Measurements from ENCODE around the gene HSPB7. TPM values are rescaled to one million over a fixed set of nuclear protein-coding genes. Genes with fewer than 3 reads are reported as not detected.
"Not testable (repeated sequence)": the region's sequence is repeated elsewhere in the genome, so short reads cannot be mapped to it uniquely, and the experiment has no call there.

The HSPB7 gene
- not detected in 2 replicates for total RNA-seq

- no peak for DNase-seq (ENCODE audit: extremely low read depth, low read depth, low spot score)
Measured at GRCh38 chr1:16017461-16018303, at the start of gene HSPB7. HSPB7 (minus strand) TSS chr1:16018043; CDS start chr1:16017963, 80 bp downstream.

GRCh38 chr1:16067127-16067768 lies 49.4 kb upstream of the HSPB7 start:
- no peak for DNase-seq (ENCODE audit: extremely low read depth, low read depth, low spot score)

- no peak for DNase-seq (ENCODE audit: extremely low read depth, low read depth, low spot score)
Measured at GRCh38 chr1:16066245-16066644, 48.4 kb upstream of the HSPB7 start.

GRCh38 chr1:16065269-16065576 lies 47.4 kb upstream of the HSPB7 start:
- DNase-seq (ENCODE audit: extremely low read depth, low read depth, low spot score): no peak

GRCh38 chr1:16064536-16065268 lies 46.9 kb upstream of the HSPB7 start:
- no peak for DNase-seq (ENCODE audit: extremely low read depth, low read depth, low spot score)

GRCh38 chr1:16063921-16064320 lies 46.1 kb upstream of the HSPB7 start:
- no peak for DNase-seq (ENCODE audit: extremely low read depth, low read depth, low spot score)

GRCh38 chr1:16063226-16063829 lies 45.5 kb upstream of the HSPB7 start:
- no peak for DNase-seq (ENCODE audit: extremely low read depth, low read depth, low spot score)

GRCh38 chr1:16062687-16063075 lies 44.8 kb upstream of the HSPB7 start:
- not testable (repeated sequence) for DNase-seq (ENCODE audit: extremely low read depth, low read depth, low spot score)

GRCh38 chr1:16061989-16062686 lies 44.3 kb upstream of the HSPB7 start:
- DNase-seq (ENCODE audit: extremely low read depth, low read depth, low spot score): not testable (repeated sequence)

GRCh38 chr1:16061266-16061665 lies 43.4 kb upstream of the HSPB7 start:
- no peak for DNase-seq (ENCODE audit: extremely low read depth, low read depth, low spot score)

- not testable (repeated sequence) for DNase-seq (ENCODE audit: extremely low read depth, low read depth, low spot score)
Measured at GRCh38 chr1:16058394-16059120, 40.7 kb upstream of the HSPB7 start.

GRCh38 chr1:16057314-16057915 lies 39.6 kb upstream of the HSPB7 start:
- not testable (repeated sequence) for DNase-seq (ENCODE audit: extremely low read depth, low read depth, low spot score)

GRCh38 chr1:16056521-16056912 lies 38.7 kb upstream of the HSPB7 start:
- DNase-seq (ENCODE audit: extremely low read depth, low read depth, low spot score): not testable (repeated sequence)

- no peak for DNase-seq (ENCODE audit: extremely low read depth, low read depth, low spot score)
Measured at GRCh38 chr1:16055613-16056520, 38.0 kb upstream of the HSPB7 start.

- DNase-seq (ENCODE audit: extremely low read depth, low read depth, low spot score): no peak
Measured at GRCh38 chr1:16054598-16055540, 37.0 kb upstream of the HSPB7 start.

- no peak for DNase-seq (ENCODE audit: extremely low read depth, low read depth, low spot score)
Measured at GRCh38 chr1:16053781-16054502, 36.1 kb upstream of the HSPB7 start.

GRCh38 chr1:16051949-16052348 lies 34.1 kb upstream of the HSPB7 start:
- DNase-seq (ENCODE audit: extremely low read depth, low read depth, low spot score): not testable (repeated sequence)

Data from glomerular endothelial cell (primary cell).